DND-41 (cell line): Measurements from ENCODE around the gene EPHB1.

Source experiments
- ATAC-seq: fragments of 200-7000 bp; cut with Tn5 transposase; 3 replicates; pipeline ENCODE4 v1.9.1; 2021; ENCODE audit warnings: low read depth; ENCODE audit not compliant: insufficient read depth
- DNase-seq: peaks from one replicate; pipeline ENCODE4 v3.0.0-alpha.2; 2020
- H2AFZ ChIP-seq: 2 replicates; pipeline ENCODE4 v1.6.0; 2012; ENCODE audit warnings: low read depth, low read length
- H3K27ac ChIP-seq: 2 replicates; pipeline ENCODE4 v1.5.1; 2012; ENCODE audit warnings: low read length, inconsistent platforms
- H3K27me3 ChIP-seq: fragments of 200-600 bp; sonication (generic); 2 replicates; pipeline ENCODE4 v1.6.0; 2012; ENCODE audit warnings: low read length, mild to moderate bottlenecking, inconsistent platforms; ENCODE audit not compliant: insufficient read depth, poor library complexity
- H3K36me3 ChIP-seq: 2 replicates; pipeline ENCODE4 v1.5.1; 2012; ENCODE audit warnings: low read length, inconsistent platforms; ENCODE audit not compliant: insufficient read depth
- H3K4me1 ChIP-seq: 2 replicates; pipeline ENCODE4 v1.5.1; 2012; ENCODE audit warnings: mild to moderate bottlenecking, low read length; ENCODE audit not compliant: insufficient read depth
- H3K4me2 ChIP-seq: 2 replicates; pipeline ENCODE4 v1.6.0; 2012; ENCODE audit warnings: mild to moderate bottlenecking, moderate library complexity, low read length, inconsistent platforms; ENCODE audit not compliant: insufficient read depth
- H3K4me3 ChIP-seq, 2 experiments: fragments of 200-600 bp in 1 of 2; shearing (Covaris generic) in 1 of 2; 2 replicates each; pipeline ENCODE4 v1.5.1; 2012 to 2016; ENCODE audit warnings: inconsistent platforms in 2 of 2, low read length in 2 of 2, mild to moderate bottlenecking in 2 of 2, low read depth in 1 of 2, moderate library complexity in 1 of 2
- H3K79me2 ChIP-seq: 2 replicates; pipeline ENCODE4 v1.6.0; 2012; ENCODE audit warnings: low read length, inconsistent platforms; ENCODE audit not compliant: insufficient read depth
- H3K9ac ChIP-seq: 2 replicates; pipeline ENCODE4 v1.6.0; 2012; ENCODE audit warnings: low read depth, mild to moderate bottlenecking, inconsistent platforms, low read length, moderate library complexity
- H3K9me3 ChIP-seq: 2 replicates; pipeline ENCODE4 v1.5.1; 2012; ENCODE audit warnings: low read length, moderate library complexity, mild to moderate bottlenecking, inconsistent platforms; ENCODE audit not compliant: insufficient read depth, severe bottlenecking
- H4K20me1 ChIP-seq: 2 replicates; pipeline ENCODE4 v1.6.0; 2012; ENCODE audit warnings: low read length; ENCODE audit not compliant: insufficient read depth
- EZH2 ChIP-seq: IDR thresholded peaks from 3 replicates; pipeline ENCODE4 v1.6.1; 2012; ENCODE audit warnings: borderline replicate concordance, low read depth, mild to moderate bottlenecking, moderate library complexity, low read length, inconsistent platforms; ENCODE audit not compliant: severe bottlenecking
- TF ChIP-seq, protein P1 (sequence below): IDR thresholded peaks from 2 replicates; pipeline ENCODE4 v1.5.1; 2012; ENCODE audit warnings: borderline replicate concordance, low read length, moderate library complexity, mild to moderate bottlenecking; ENCODE audit not compliant: poor library complexity, severe bottlenecking; ENCODE audit errors: extremely low read depth

EPHB1 gene

DNA sequence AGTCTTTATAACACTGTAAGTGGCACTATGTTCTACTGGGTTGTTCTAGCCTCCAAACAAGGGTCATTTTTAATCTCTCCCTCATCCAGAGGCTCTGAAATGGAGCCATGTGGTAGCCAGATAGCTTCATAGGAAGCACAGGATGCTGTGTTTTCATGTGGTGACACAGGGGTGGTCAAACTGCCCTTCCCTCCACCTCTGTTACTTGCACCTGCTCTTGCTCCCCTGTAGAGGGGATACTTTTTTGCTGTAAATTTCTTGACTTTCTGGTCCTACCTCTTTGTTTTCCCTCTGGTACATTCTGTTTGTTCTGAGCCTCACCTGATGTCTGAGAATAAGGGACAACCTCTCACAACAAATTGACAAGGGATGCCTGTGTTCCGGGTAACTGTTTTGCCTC is 76.8 kb downstream of the EPHB1 start:
- H3K27me3 ChIP-seq: no peaks in the 10 kb centered on the region

DNA sequence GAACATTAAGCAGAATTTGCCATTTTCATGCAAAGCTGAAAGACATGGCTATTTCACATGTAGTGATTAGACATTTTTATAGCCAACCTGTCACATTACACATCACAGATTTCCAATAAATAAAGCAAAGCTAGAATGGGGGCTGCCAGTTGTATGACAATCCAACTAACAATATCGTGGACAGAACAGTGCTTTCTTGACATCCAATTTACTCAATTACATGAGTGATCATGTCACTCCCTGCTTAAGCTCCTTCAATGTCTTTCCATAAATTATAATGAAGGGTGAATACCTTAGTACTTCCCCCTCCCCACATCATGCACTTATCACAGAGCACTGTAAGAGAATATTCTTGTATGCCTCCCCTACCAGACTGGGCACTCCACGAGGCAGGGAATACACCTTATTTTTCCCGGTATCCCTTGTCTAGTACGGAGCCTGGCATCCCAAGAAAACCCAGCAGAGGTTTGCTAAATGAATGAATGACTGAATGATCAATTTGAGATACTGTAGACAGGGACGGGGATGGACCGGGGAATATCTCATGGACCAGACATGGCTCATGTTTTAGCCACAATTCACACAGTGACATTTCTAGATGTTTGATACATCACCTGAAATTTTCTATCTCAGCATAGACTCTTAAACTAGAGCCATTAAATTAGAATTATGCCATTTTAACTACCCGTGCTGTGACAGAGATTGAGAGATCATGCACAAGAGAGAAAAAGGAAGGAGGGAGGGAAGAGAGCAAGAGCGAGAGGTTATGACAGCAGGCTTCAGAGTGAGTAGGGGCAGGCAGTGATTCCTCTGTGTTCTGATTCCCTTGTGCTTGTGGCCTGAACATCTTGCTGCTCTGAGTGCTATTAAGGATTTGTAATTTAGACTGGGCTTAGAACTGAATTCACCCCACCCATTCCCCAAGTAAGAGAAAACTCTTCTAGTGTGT is 77.7 kb downstream of the EPHB1 start:
- Histone ChIP-seq H3K4me1 (no peaks in the 10 kb centered on the region), H3K9ac (no peak overlapping the region), H3K27me3 (no peaks in the 10 kb centered on the region), H3K4me3 (no peak overlapping the region), H2AFZ (no peak overlapping the region), H3K4me2 (no peak overlapping the region), H3K27ac (no peak overlapping the region), H3K9me3 (no peaks in the 10 kb centered on the region), H3K36me3 (no peaks in the 10 kb centered on the region), H3K79me2 (no peaks in the 10 kb centered on the region), H4K20me1 (no peaks in the 10 kb centered on the region)
- DNase-seq (no peak), ATAC-seq (no peak)
- no peak for TF ChIP-seq EZH2
- TF ChIP-seq, protein P1, sequence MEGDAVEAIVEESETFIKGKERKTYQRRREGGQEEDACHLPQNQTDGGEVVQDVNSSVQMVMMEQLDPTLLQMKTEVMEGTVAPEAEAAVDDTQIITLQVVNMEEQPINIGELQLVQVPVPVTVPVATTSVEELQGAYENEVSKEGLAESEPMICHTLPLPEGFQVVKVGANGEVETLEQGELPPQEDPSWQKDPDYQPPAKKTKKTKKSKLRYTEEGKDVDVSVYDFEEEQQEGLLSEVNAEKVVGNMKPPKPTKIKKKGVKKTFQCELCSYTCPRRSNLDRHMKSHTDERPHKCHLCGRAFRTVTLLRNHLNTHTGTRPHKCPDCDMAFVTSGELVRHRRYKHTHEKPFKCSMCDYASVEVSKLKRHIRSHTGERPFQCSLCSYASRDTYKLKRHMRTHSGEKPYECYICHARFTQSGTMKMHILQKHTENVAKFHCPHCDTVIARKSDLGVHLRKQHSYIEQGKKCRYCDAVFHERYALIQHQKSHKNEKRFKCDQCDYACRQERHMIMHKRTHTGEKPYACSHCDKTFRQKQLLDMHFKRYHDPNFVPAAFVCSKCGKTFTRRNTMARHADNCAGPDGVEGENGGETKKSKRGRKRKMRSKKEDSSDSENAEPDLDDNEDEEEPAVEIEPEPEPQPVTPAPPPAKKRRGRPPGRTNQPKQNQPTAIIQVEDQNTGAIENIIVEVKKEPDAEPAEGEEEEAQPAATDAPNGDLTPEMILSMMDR: no peak

More for the DNA sequence above, 76.8 kb downstream of the EPHB1 start:
- no peak overlapping the region for H3K4me3 ChIP-seq
- ATAC-seq (no peak), DNase-seq (no peak)
- no peak overlapping the region for H3K9ac ChIP-seq
- no peak for TF ChIP-seq EZH2
- TF ChIP-seq, protein P1: no peak
- H4K20me1 ChIP-seq: no peaks in the 10 kb centered on the region
- H3K4me2 ChIP-seq: no peak overlapping the region
- H3K79me2 ChIP-seq: no peaks in the 10 kb centered on the region
- no peaks in the 10 kb centered on the region for H3K9me3 ChIP-seq
- H3K4me1 ChIP-seq: no peaks in the 10 kb centered on the region
- no peaks in the 10 kb centered on the region for H3K36me3 ChIP-seq
- H2AFZ ChIP-seq: no peak overlapping the region
- H3K27ac ChIP-seq: no peak overlapping the region

DNA sequence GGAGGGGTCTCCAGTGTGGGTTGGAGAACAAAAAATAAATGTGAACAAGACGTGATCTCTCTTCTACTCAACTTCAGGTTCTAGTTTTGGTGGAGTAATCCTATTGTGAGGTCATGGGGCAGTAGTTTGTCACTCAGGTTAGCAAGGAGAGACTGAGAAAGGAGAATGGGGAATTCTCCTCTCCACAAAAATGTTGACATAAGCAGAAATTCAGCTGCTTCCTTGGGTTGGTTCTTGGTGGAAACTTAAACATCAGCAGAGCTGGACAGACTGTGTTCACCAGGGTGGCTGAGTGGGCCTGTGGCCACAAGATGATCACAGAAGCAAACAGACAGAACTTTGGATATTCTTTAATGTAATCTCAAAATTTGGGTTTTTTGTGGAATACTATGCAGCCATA is 78.7 kb downstream of the EPHB1 start:
- no peak overlapping the region for H3K9ac ChIP-seq
- no peak overlapping the region for H3K4me2 ChIP-seq
- no peaks in the 10 kb centered on the region for H3K36me3 ChIP-seq
- DNase-seq: no peak
- no peaks in the 10 kb centered on the region for H4K20me1 ChIP-seq
- H3K4me1 ChIP-seq: no peaks in the 10 kb centered on the region
- ATAC-seq: no peak
- no peak overlapping the region for H3K4me3 ChIP-seq
- H2AFZ ChIP-seq: no peak overlapping the region
- no peak overlapping the region for H3K27ac ChIP-seq
- H3K9me3 ChIP-seq: no peaks in the 10 kb centered on the region
- TF ChIP-seq, protein P1: no peak
- no peak for TF ChIP-seq EZH2
- H3K79me2 ChIP-seq: no peaks in the 10 kb centered on the region
- H3K27me3 ChIP-seq: no peaks in the 10 kb centered on the region
